Activated T-helper 2 cell treated with anti-CD3 and anti-CD28 coated beads, Interferon-gamma antibody, Interleukin-2, Interleukin-4, amounts not matched to agents 10 μg/mL and 5 μg/mL and 100 μg/mL, durations not matched to agents 14 hours and 24 hours and 36 hours (primary cell): ENCODE results near the gene OR1J1. TPM values are rescaled to one million over a fixed set of nuclear protein-coding genes. Genes with fewer than 3 reads are reported as not detected.

Experiments
- total RNA-seq: library from RNA; stranded (reverse); gene quantifications from 2 replicates; pipeline ENCODE4 v1.2.3, GENCODE V29; 2022

OR1J1 gene
- total RNA-seq, 1 donor from 2014 or later: not detected

Other genes with a start within 250 kb of the OR1J1 start
- not detected in 2 replicates for gene LHX6, start 249.0 kb downstream of the OR1J1 start, total RNA-seq
- gene RBM18, start 213.1 kb downstream of the OR1J1 start, total RNA-seq: 19.4 and 21.9 TPM in 2 replicates
- gene MRRF, start 213.0 kb downstream of the OR1J1 start, total RNA-seq: 57.0 and 58.8 TPM in 2 replicates
- gene PTGS1, start 106.9 kb downstream of the OR1J1 start, total RNA-seq: 0.55 and 0.71 TPM in 2 replicates
- gene OR1J2, start 32.9 kb upstream of the OR1J1 start, total RNA-seq: not detected in 2 replicates
- 0.21 TPM in 1 of 2 replicates, not detected in the other for gene OR1J4, start 41.2 kb upstream of the OR1J1 start, total RNA-seq
- gene OR1N1, start 49.4 kb upstream of the OR1J1 start, total RNA-seq: not detected in 2 replicates
- gene OR1N2, start 75.2 kb upstream of the OR1J1 start, total RNA-seq: not detected in 2 replicates
- gene OR1L8, start 105.5 kb upstream of the OR1J1 start, total RNA-seq: 0.18 TPM in 1 of 2 replicates, not detected in the other
- not detected in 2 replicates for gene OR1Q1, start 136.8 kb upstream of the OR1J1 start, total RNA-seq
- not detected in 2 replicates for gene OR1B1, start 179.7 kb upstream of the OR1J1 start, total RNA-seq
- not detected in 2 replicates for gene OR1L1, start 183.8 kb upstream of the OR1J1 start, total RNA-seq
- not detected in 2 replicates for gene OR1L3, start 197.2 kb upstream of the OR1J1 start, total RNA-seq
- gene OR1L4, start 246.1 kb upstream of the OR1J1 start, total RNA-seq: not detected in 2 replicates